GM18951 (cell line): Measurements from ENCODE around the gene ACOX2.

Experiments used
- POLR2A ChIP-seq: IDR thresholded peaks from 4 replicates; pipeline ENCODE4 v1.6.1; 2011; ENCODE audit warnings: mild to moderate bottlenecking; ENCODE audit not compliant: insufficient read length, insufficient read depth; ENCODE audit errors: extremely low read depth
- in situ Hi-C: fragments of 300-500 bp; cut with MboI; formaldehyde crosslinking; loops from one replicate; pipeline ENCODE4 v1.12.0; 2022; ENCODE audit warnings: low sequenced_read_pairs, mixed read lengths, inconsistent platforms; ENCODE audit not compliant: unreplicated experiment

ACOX2 gene

GRCh38 chr3:58537412-58538301 is 667 bp upstream of the ACOX2 start:
- TF ChIP-seq POLR2A, result no peak
- in situ Hi-C loops, result loop anchor here (10.0 to 25.0 kb wide), 2 partner anchors 223 to 350 kb away; no protein-coding TSS in a partner anchor

- TF ChIP-seq POLR2A, result no peak
- in situ Hi-C loops, result loop anchor here (10.0 to 25.0 kb wide), 2 partner anchors 221 to 349 kb away; no protein-coding TSS in a partner anchor
These were observed 1.2 kb downstream of the ACOX2 start for GRCh38 chr3:58535531-58536500.

- in situ Hi-C loops, result loop anchor here (10.0 to 25.0 kb wide), 2 partner anchors 220 to 348 kb away; no protein-coding TSS in a partner anchor
- TF ChIP-seq POLR2A, result no peak
These were observed 2.1 kb downstream of the ACOX2 start for GRCh38 chr3:58534592-58535494.

GRCh38 chr3:58532794-58533220 is 4.2 kb downstream of the ACOX2 start:
- no peak for TF ChIP-seq POLR2A
- in situ Hi-C loops, result loop anchor here (10.0 to 25.0 kb wide), 2 partner anchors 218 to 346 kb away; no protein-coding TSS in a partner anchor

GRCh38 chr3:58531956-58532355 is 5.0 kb downstream of the ACOX2 start:
- in situ Hi-C loops, result loop anchor here (10.0 to 25.0 kb wide), 2 partner anchors 217 to 345 kb away; no protein-coding TSS in a partner anchor
- TF ChIP-seq POLR2A, result no peak

GRCh38 chr3:58531555-58531954 is 5.4 kb downstream of the ACOX2 start:
- in situ Hi-C loops, result loop anchor here (10.0 to 25.0 kb wide), 2 partner anchors 217 to 344 kb away; no protein-coding TSS in a partner anchor
- TF ChIP-seq POLR2A, result no peak

GRCh38 chr3:58530354-58530865 is 6.6 kb downstream of the ACOX2 start:
- no peak for TF ChIP-seq POLR2A
- in situ Hi-C loops, result loop anchor here (10.0 to 25.0 kb wide), 2 partner anchors 216 to 343 kb away; no protein-coding TSS in a partner anchor

- in situ Hi-C loops, result loop anchor here (10.0 to 25.0 kb wide), 2 partner anchors 215 to 342 kb away; no protein-coding TSS in a partner anchor
- TF ChIP-seq POLR2A, result no peak
These were observed 7.3 kb downstream of the ACOX2 start for GRCh38 chr3:58529516-58530353.

- in situ Hi-C loops, result loop anchor here (25.0 kb wide), 1 partner anchor 341 kb away; no protein-coding TSS in a partner anchor
- TF ChIP-seq POLR2A, result no peak
These were observed 8.4 kb downstream of the ACOX2 start for GRCh38 chr3:58528629-58529028.

- in situ Hi-C loops, result loop anchor here (25.0 kb wide), 1 partner anchor 340 kb away; no protein-coding TSS in a partner anchor
These were observed 9.6 kb downstream of the ACOX2 start for GRCh38 chr3:58527440-58527839.

GRCh38 chr3:58526515-58526957 is 10.5 kb downstream of the ACOX2 start:
- in situ Hi-C loops, result loop anchor here (25.0 kb wide), 1 partner anchor 339 kb away; no protein-coding TSS in a partner anchor
- no peak for TF ChIP-seq POLR2A
